DMS79 treated with DMSO at 0.1 percent for 48 hours (cell line): ENCODE measurements around the gene LAD1.

Experiments
- DNase-seq: peaks from one replicate; lab custom pipeline; 2025; lab: John Stamatoyannopoulos, UW

The LAD1 gene, protein sequence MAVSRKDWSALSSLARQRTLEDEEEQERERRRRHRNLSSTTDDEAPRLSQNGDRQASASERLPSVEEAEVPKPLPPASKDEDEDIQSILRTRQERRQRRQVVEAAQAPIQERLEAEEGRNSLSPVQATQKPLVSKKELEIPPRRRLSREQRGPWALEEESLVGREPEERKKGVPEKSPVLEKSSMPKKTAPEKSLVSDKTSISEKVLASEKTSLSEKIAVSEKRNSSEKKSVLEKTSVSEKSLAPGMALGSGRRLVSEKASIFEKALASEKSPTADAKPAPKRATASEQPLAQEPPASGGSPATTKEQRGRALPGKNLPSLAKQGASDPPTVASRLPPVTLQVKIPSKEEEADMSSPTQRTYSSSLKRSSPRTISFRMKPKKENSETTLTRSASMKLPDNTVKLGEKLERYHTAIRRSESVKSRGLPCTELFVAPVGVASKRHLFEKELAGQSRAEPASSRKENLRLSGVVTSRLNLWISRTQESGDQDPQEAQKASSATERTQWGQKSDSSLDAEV

GRCh38 chr1:201399018-201399351, at the start of gene LAD1:
TSS of gene LAD1 (minus strand) at chr1:201399324. CDS start at chr1:201399306, 18 bp downstream.
- DNase-seq, result no peak

DNA sequence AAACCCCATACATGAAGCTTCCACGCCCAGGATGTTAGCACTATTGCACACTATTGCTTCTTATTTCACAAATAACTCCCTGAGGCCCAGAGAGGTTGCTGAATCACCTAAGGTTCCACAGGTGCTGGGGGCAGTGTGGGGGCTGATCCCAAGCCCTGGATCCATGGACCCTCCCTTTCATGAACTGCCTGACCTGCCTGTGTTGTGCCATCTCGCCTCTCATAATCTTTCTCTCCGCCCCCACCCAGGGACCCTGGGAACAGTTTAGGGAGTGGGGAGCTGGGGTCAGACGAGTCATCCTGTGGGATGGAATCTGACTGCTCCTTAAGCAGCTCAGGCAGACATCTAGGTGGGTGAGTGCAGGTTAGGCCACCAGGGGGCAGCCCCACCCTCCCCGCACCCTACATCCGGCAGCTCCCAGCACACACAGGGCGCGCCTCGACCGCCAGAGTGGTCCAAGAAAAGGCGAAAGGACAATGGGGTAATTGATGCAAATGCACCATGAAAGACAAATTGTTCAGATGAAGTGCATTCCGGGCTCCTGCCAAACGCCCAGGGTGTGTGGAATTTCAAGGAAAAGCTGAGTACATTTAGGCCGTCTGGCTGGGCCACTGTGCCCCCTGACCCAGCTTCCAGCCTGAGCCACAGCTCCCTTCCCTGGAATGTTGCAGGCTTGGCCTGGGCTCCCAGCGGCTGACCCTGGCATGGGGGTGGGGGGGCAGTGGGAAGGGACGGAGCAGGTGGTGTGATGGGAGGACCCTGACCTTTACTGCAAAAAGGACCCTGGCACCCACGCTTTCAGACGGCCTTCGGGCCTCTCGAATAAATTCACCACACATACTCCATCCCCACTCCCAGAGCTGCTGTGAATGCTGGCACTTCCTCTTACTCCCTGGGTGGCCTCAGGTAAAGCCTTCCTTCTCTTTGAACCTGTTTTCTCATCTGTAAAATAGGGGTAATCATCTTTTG, 49.1 kb upstream of the LAD1 start:
- no peak for DNase-seq

DNA sequence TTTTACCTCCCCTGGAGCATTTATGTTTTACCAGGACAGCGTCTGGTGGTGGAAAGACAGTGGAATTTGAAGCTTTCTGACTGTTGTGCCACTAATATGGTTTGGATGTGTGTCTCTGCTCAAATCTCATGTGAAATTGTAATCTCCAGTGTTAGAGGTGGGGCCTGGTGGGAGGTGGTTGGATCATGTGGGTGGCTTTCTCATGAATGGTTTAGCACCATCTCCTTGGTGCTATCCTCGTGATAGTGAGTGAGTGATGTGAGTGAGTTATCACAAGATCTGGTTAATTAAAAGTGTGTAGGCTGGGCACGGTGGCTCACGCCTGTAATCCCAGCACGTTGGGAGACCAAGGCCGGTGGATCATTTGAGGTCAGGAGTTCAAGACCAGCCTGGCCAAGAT, 46.2 kb upstream of the LAD1 start:
- no peak for DNase-seq

- no peak for DNase-seq
Measured at GRCh38 chr1:201444792-201445191, 45.7 kb upstream of the LAD1 start.

DNA sequence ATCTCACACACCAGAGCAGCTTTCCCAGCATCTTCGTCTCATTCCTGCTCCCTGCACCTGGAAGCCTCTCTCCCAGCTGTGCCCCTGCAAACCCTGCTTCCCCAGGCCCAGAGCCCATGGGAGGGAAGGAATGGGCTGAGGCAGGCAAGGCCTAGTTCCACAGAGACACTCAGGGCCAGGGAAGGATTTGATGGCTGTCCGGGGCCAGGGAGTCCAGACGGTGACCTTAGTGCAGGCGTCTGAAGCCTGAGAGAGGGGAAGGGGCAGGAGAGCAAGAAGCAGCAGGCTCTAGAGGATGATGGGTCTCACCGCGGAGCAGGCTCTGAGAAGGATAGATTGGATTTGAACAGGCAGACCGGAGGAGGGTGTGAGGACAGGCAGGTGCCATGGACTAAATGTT, 44.6 kb upstream of the LAD1 start:
- DNase-seq, result no peak

- DNase-seq, result no peak
Measured at GRCh38 chr1:201436969-201437368, 37.8 kb upstream of the LAD1 start.

DNA sequence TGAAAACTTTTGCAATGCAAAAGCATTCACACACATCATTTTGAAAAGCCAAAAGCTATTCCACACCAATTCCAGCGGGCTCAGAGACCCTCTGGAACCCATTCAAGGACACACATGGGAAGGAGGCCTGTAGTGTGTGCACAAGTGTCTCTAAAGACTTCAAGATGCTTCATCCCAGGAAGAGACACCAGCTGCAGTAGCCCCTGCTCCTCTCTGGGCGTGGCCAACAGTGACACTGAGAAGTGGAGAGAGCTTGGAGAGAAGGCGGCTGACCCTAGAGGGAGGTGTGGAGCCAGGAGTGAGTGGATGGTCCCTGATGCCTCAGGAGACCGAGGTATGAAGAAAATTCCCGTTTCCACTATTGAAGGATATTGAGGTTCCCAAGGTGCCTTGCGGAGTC, 37.3 kb upstream of the LAD1 start:
- no peak for DNase-seq

- no peak for DNase-seq
Measured at GRCh38 chr1:201434266-201434665, 35.1 kb upstream of the LAD1 start.

DNA sequence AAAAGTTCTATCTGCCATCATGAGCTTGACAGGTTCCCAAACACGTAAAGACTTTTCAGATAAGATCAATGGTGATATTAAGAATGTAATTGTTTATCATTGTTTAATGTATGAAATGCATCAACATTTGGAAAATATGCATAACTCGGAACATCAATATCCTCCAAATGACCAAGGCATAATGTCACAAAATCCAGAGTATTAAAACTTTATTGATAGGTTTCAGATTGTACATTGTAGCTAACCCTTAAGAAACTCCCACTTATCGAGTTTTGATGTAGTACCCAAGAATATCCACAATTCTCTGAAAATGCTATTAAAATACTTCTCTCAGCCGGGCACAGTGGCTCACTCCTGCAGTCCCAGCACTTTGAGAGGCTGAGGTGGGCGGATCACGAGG, 34.5 kb upstream of the LAD1 start:
- DNase-seq, result no peak

- DNase-seq, result no peak
Measured at GRCh38 chr1:201430776-201431175, 31.7 kb upstream of the LAD1 start.

GRCh38 chr1:201429736-201430501, 30.8 kb upstream of the LAD1 start:
- DNase-seq, result no peak

DNA sequence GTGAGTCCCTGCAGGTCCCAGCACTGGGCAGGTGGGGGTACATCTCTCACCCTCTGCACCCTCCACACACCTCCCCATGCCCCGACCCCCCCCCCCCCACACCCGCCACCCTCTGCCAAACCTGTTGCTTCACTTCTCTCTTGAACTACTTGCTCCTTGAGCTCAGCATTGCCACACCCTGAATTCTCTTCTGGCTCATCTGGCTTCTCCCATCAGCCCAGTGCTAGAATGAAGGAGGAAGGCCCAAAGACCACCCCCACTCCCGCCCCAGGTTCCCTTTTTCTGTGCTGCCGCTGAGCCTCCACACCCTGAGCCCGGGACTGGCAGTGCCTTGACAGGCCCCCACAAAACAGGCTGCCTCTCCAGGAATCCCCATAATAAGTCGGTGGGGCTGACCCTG, 28.8 kb upstream of the LAD1 start:
- DNase-seq, result no peak

- DNase-seq, result no peak
Measured at GRCh38 chr1:201426479-201427310, 27.6 kb upstream of the LAD1 start.

- no peak for DNase-seq
Measured at GRCh38 chr1:201424146-201424545, 25.0 kb upstream of the LAD1 start.

GRCh38 chr1:201423655-201424054, 24.5 kb upstream of the LAD1 start:
- DNase-seq, result no peak

- DNase-seq, result no peak
Measured at GRCh38 chr1:201422436-201423030, 23.4 kb upstream of the LAD1 start.

DNA sequence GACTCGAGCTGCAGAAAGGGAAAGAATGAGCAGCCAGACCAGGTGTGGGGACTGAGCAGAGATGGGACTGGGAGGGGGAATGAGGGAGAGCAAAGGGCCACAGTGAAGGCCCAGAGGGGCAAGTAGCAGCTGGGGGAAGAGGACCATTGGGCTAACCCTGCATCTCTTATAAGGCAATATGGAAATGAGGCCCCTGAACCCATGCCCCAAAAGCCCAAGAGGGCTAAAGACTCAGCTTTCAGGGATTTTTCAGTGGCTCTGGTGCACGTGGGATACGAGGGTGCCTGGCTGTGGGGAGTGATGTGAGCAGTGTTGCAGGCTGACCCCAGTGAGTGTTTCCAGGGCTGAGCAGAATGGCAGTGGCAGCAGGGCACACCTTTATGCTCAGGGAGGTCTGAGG, 22.9 kb upstream of the LAD1 start:
- no peak for DNase-seq

- DNase-seq, result no peak
Measured at GRCh38 chr1:201421041-201421440, 21.9 kb upstream of the LAD1 start.

DNA sequence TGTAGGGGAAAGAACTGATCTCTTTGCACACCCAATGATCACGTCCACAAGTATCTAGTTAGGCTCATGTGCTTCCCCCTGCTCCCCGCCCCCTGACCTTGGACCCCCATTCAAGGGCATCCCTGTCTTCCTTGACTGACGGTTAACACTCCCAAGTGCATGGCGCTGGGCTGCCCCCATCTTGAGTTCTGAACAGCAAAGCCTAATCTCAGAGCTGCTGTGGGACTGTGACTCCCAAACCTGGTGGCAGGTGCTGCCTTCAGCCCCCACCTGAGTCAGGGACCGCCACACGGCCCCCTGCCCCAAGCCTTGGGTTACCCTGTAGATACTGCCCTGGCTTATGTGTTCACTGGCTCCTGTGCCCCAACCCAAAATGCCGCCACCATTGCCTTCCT, 21.5 kb upstream of the LAD1 start:
- no peak for DNase-seq

GRCh38 chr1:201419746-201420607, 20.9 kb upstream of the LAD1 start:
- DNase-seq, result no peak
